ENCODE measurements around the gene CDC14B. TPM values are rescaled to one million over a fixed set of nuclear protein-coding genes. Genes with fewer than 3 reads are reported as not detected.

Gene CDC14B
- polyA plus RNA-seq, 1 donor from 2014 or later, result 7.0 TPM

DNA sequence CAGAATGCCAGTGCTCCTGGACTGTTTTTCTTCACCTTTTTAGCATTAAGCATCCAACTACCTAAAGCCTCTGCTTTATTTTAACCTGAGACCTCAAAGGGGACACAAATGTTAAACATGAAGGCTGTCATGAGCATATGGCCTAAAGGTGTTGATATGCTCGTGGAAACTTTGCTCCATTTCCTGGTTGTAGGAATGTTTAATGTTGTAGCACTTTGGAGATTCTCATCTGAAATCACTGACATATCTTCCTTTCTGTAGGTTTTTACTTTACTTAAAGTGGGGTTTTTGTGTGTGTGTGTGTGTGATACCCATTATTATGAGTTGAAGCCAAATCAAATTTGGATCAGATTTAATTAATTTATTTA lies 132.6 kb downstream of the CDC14B start:
- no peak for TF ChIP-seq EP300 (conservative IDR thresholded peaks at IDR 0.05; ENCODE audit: poor library complexity, severe bottlenecking)
- TF ChIP-seq TAF1 (IDR thresholded peaks at IDR 0.05; ENCODE audit: low read depth), result no peak
- no peak for TF ChIP-seq RAD21 (conservative IDR thresholded peaks at IDR 0.05)
- no peak for TF ChIP-seq SMC3 (conservative IDR thresholded peaks at IDR 0.05; ENCODE audit: poor library complexity)
- TF ChIP-seq POLR2AphosphoS5 (IDR thresholded peaks at IDR 0.05), result no peak
- no peak for TF ChIP-seq EZH2 (IDR thresholded peaks at IDR 0.05; ENCODE audit: borderline replicate concordance, insufficient read depth, low read length, poor library complexity, severe bottlenecking)
- no peak for TF ChIP-seq MXI1 (conservative IDR thresholded peaks at IDR 0.05; ENCODE audit: poor library complexity, severe bottlenecking)
- TF ChIP-seq REST (IDR thresholded peaks at IDR 0.05; ENCODE audit: borderline replicate concordance), result no peak
- TF ChIP-seq, protein P1, sequence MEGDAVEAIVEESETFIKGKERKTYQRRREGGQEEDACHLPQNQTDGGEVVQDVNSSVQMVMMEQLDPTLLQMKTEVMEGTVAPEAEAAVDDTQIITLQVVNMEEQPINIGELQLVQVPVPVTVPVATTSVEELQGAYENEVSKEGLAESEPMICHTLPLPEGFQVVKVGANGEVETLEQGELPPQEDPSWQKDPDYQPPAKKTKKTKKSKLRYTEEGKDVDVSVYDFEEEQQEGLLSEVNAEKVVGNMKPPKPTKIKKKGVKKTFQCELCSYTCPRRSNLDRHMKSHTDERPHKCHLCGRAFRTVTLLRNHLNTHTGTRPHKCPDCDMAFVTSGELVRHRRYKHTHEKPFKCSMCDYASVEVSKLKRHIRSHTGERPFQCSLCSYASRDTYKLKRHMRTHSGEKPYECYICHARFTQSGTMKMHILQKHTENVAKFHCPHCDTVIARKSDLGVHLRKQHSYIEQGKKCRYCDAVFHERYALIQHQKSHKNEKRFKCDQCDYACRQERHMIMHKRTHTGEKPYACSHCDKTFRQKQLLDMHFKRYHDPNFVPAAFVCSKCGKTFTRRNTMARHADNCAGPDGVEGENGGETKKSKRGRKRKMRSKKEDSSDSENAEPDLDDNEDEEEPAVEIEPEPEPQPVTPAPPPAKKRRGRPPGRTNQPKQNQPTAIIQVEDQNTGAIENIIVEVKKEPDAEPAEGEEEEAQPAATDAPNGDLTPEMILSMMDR (IDR thresholded peaks at IDR 0.05; ENCODE audit: poor library complexity, severe bottlenecking), result no peak
- H2AFZ ChIP-seq (ENCODE audit: low read depth, low read length), result no peak overlapping the region
- H3K27ac ChIP-seq (ENCODE audit: low read length), result no peak overlapping the region
- H3K4me3 ChIP-seq (ENCODE audit: low read length), result no peak overlapping the region
- no peaks in the 10 kb centered on the region for H3K79me2 ChIP-seq (replicated peaks; ENCODE audit: insufficient read depth, low read length)
- no peaks in the 10 kb centered on the region for H4K20me1 ChIP-seq (ENCODE audit: insufficient read depth)
- no peaks in the 10 kb centered on the region for H3F3A ChIP-seq (ENCODE audit: insufficient read depth, low read length, poor library complexity, severe bottlenecking)
- no peaks in the 10 kb centered on the region for H3K9me3 ChIP-seq (ENCODE audit: low read length)
- no peaks in the 10 kb centered on the region for H3K9me2 ChIP-seq (ENCODE audit: insufficient read depth, low read length)
- H3K27me3 ChIP-seq (ENCODE audit: insufficient read depth, low read depth, low read length), result no peaks in the 10 kb centered on the region
- no peak overlapping the region for H3K4me2 ChIP-seq (ENCODE audit: low read length)
- H3K9ac ChIP-seq (ENCODE audit: low read length), result no peak overlapping the region
- H3K36me3 ChIP-seq (ENCODE audit: insufficient read depth, low read length), result peaks cover 5% of the 10 kb centered on the region

DNA sequence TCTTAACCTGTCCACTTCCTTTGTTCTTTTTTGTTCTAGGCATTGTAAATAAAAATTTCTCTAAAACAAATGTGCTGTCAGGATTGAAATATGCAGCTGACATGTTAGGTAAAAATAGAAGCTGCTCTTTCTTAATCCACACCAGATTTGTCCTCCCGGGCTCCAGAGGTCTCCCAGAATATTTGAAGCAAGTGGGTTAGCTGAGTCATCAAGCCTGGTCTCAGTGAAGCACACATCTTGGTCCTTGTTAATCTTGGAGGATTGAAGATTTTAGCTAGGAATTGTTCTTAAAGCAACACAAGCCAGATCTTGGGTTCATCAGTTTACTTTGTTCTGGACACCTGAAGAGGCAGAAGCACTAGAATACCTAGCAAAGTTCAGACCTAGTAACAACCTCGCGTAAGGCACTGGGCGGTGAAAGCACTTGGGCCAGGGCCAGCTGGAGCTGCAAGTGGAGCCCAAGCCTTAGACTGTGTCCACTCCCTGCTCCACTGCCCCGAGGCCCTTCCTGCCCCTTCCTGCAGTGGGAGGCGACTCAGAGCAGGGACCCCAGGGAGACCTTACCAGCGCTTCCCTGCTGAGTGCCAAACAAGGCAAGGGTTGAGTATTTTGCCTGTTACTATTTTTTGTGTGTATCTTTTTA lies 133.1 kb downstream of the CDC14B start:
- Histone ChIP-seq H3K79me2 (replicated peaks; ENCODE audit: insufficient read depth, low read length) (no peaks in the 10 kb centered on the region), H3K4me2 (ENCODE audit: low read length) (no peak overlapping the region), H3F3A (ENCODE audit: insufficient read depth, low read length, poor library complexity, severe bottlenecking) (no peaks in the 10 kb centered on the region), H2AFZ (ENCODE audit: low read depth, low read length) (no peak overlapping the region), H3K9me3 (ENCODE audit: low read length) (no peaks in the 10 kb centered on the region), H3K4me3 (ENCODE audit: low read length) (no peak overlapping the region), H3K9me2 (ENCODE audit: insufficient read depth, low read length) (no peaks in the 10 kb centered on the region), H3K27me3 (ENCODE audit: insufficient read depth, low read depth, low read length) (no peaks in the 10 kb centered on the region), H3K36me3 (ENCODE audit: insufficient read depth, low read length) (peaks cover 5% of the 10 kb centered on the region), H3K9ac (ENCODE audit: low read length) (no peak overlapping the region), H4K20me1 (ENCODE audit: insufficient read depth) (no peaks in the 10 kb centered on the region), H3K27ac (ENCODE audit: low read length) (no peak overlapping the region)
- no peak for TF ChIP-seq EZH2 (IDR thresholded peaks at IDR 0.05; ENCODE audit: borderline replicate concordance, insufficient read depth, low read length, poor library complexity, severe bottlenecking)
- no peak for TF ChIP-seq TAF1 (IDR thresholded peaks at IDR 0.05; ENCODE audit: low read depth)
- no peak for TF ChIP-seq REST (IDR thresholded peaks at IDR 0.05; ENCODE audit: borderline replicate concordance)
- no peak for TF ChIP-seq SMC3 (conservative IDR thresholded peaks at IDR 0.05; ENCODE audit: poor library complexity)
- no peak for TF ChIP-seq POLR2AphosphoS5 (IDR thresholded peaks at IDR 0.05)
- no peak for TF ChIP-seq MXI1 (conservative IDR thresholded peaks at IDR 0.05; ENCODE audit: poor library complexity, severe bottlenecking)
- no peak for TF ChIP-seq RAD21 (conservative IDR thresholded peaks at IDR 0.05)
- TF ChIP-seq, protein P1 (IDR thresholded peaks at IDR 0.05; ENCODE audit: poor library complexity, severe bottlenecking), result no peak
- TF ChIP-seq EP300 (conservative IDR thresholded peaks at IDR 0.05; ENCODE audit: poor library complexity, severe bottlenecking), result no peak

All from neural cell (in vitro differentiated cells).